GM23338 (cell line): ENCODE data around the gene MCC.

ENCODE experiments used
- CTCF ChIP-seq, 2 experiments: fragments of 200-600 bp in 1 of 2; sonication (generic) in 1 of 2; conservative IDR thresholded peaks; 2 replicates each; pipeline versions ENCODE4 v1.5.1 to v1.6.1; 2016 to 2017; ENCODE audit warnings: antibody characterized with exemption in 2 of 2, low read depth in 2 of 2, mild to moderate bottlenecking in 2 of 2, moderate library complexity in 1 of 2
- EZH2 ChIP-seq: fragments of 200-600 bp; sonication (generic); IDR thresholded peaks from one replicate; pipeline ENCODE4 v1.8.0; 2017; ENCODE audit warnings: antibody characterized with exemption, mild to moderate bottlenecking, low read depth; ENCODE audit not compliant: unreplicated experiment
- POLR2AphosphoS5 ChIP-seq: IDR thresholded peaks from 2 replicates; pipeline ENCODE4 v1.6.1; 2016; ENCODE audit warnings: antibody characterized with exemption, low read depth
- REST ChIP-seq: IDR thresholded peaks from one replicate; pipeline ENCODE4 v1.6.1; 2018; ENCODE audit warnings: antibody characterized with exemption; ENCODE audit not compliant: unreplicated experiment

- TF ChIP-seq CTCF (conservative IDR thresholded peaks at IDR 0.05; ENCODE audit: low read depth in 2 of 2): no peak
- no peak for TF ChIP-seq EZH2
- no peak for TF ChIP-seq POLR2AphosphoS5
- TF ChIP-seq REST: no peak
These were observed 384.9 kb downstream of the MCC start for GRCh38 chr5:113103330-113103729.
